Activated naive CD4-positive, alpha-beta T cell treated with anti-CD3 and anti-CD28 coated beads, Interleukin-2, amount 50 U/mL, for 16 hours (primary cell): Measurements from ENCODE around the gene PPFIA1.

Experiments
- DNase-seq: peaks from one replicate; pipeline ENCODE4 v3.0.0-alpha.2; 2020

The PPFIA1 gene

DNA sequence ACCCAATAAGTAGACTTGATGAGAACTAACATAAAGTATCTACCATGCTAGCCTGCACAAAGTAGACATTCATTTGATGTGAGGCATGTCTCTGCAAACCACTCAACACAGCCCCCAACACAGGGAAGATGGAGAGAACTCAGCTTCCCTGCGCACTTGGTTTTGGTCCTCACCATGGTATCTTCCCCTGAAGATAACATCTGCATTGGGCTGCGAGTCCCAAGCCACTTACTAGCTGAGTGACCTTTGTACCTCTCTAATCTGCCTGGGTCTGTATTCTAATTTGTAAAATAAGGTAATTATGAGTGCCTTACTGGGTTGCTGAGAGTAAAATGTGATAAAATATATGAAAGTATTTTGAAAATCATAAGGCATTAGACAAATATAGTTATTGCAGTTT lies 30.7 kb downstream of the PPFIA1 start:
- DNase-seq = no peak

DNA sequence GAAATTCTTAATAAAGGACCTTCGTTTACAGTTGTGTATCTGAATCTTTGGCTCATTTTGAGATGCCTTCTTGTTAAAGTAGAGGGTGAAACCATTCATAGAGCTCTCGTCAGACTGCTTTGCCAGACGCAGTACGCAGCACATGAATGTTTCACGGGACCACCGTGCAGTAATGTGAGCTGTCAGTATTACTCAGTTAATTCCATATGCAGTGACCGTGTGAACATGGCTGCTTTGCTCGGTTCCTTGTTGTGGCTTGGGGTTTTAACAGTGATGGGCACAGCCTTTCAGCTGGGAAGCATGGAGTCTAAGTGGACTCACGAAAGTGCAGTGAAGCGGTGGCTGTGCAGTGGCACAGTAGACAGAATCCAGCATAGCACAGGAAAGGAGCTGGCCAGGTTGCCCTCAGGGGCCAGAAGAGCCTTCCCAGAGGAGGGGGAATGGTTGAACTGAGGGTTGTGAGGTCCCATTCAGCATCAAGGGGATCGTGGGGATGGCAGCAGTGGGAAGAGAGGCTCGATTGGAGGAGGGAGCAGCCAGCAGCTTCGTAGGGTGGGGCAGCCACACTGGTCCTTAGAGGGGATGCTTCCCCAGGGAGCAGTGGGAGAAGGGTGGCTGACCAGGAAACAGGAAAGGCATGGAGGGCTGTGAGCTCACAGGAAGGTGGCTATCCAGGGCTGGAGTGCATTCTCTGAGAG lies 31.4 kb downstream of the PPFIA1 start:
- DNase-seq = no peak

DNA sequence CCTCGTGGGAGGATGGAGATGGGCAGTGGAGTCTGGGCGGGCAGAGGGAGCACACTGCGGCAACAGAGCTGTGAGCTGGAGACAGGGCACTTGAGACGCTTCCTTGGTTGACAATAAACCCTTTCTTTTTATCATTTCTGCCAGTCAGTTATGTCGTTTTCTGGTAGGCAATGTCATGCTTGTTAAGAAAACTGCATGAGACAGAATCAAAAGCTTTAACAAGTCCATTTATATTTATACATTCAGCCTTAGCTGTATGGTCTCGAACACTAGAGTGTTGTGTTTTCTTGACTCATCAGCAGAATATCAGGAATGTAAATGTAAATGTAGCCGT lies 31.9 kb downstream of the PPFIA1 start:
- no peak for DNase-seq

DNA sequence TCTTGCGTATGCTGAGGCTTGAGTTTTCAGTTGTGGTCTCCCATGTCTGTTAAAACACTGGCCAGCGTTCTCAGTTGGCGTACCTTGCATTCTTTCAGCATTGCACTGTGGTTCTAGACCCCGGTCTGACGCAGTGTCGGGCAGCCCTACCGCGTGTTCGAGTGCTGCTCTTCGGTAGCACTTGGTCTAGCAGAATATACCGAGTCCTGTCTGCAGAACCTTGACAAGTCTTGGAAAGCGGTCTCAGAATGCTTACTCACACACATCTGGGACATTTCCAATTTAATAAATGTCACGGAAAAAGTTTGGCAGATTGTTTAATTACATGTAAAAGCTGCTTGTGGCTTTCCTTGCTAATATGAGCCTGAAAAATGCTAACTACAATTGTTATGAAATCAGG lies 32.6 kb downstream of the PPFIA1 start:
- DNase-seq = no peak

DNA sequence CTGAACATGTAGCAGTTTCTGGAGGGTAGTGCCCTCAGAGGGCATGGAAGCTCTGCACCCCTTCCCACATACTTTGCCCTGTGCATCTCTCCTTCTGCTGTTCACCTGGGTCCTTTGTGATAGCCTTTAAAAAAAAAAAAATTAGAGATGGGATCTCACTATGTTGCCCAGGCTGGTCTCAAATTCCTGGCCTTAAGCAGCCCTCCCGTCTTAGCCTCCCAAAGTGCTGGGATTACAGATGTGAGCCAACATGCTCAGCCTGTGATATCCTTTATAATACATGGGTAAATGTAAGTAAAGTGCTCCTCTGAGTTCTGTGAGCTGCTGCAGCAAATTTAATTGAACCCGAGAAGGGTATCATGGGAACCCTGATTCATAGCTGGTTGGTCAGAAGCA lies 33.7 kb downstream of the PPFIA1 start:
- no peak for DNase-seq

DNA sequence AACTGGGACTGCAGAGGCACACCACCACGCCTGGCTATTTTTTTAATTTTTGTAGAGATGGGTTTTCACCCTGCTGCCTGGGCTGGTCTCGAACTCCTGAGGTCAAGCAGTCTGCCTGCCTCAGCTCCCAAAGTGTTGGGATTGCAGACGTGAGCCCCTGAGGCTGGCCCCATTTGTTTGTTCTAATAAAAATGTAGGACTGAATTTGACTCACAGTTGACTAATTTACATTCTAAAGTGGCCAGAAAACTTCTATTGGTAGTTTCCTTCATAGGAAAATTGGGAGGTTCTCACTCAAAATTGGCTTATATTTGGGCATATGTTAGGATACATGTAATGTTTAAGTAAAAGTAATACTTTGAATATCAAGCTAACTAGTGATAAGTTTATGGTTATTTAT lies 35.0 kb downstream of the PPFIA1 start:
- no peak for DNase-seq

DNA sequence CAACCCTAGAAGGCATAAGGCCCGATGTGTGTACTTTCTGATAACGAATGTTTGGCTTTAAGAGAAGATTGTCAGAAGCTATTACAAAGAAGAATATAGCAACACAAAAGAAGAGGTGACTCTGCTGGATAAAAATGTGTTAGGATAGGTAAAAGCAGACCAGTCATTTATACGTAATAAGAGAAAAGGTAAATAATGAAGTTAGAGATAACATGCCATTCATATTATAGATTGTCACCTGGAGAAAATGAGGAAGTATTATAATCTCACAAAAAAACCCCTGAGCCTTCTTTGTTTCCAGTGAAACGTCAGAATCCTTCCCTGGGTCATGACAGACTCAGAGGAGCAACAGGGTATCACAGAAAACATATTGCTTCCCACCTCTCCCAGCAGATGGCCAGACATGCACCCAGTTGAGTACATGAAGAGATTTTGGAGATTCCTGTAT lies 36.1 kb downstream of the PPFIA1 start:
- no peak for DNase-seq

DNA sequence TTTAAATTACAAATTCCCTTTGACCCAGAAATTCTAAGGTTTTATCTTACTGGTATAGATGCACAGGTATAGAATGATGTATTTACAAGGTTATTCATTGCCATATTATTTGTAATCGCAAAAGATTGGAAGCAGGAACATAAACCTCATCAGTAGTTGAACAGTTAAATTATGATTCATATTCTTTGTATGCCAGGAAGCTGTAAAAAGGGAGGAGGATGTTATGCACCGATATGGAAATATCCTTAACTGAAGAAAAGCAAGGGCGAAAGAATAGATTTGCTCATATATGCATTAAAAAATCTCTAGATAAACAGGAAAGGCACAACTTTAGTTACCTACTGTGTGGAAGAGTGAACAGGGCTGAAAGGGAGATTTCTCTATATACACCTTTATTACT lies 36.7 kb downstream of the PPFIA1 start:
- no peak for DNase-seq

DNA sequence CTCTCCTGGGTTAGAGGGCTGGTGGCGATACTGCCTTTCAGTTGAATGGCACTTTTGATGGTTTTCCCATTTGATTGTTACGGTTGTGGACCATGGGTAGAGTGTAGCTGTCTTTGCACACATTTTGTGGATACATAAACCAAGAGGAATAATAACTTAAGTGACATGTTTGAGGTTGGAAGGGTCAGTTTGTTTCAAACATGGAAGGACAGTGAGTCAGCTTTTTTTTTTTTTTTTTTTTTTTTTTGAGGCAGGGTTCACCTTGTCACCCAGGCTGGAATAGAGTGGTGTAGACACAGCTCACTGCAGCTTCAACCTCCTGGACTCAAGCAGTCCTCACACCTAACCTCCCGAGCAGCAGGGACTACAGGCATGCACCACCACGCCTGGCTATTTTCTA lies 41.1 kb downstream of the PPFIA1 start:
- no peak for DNase-seq

DNA sequence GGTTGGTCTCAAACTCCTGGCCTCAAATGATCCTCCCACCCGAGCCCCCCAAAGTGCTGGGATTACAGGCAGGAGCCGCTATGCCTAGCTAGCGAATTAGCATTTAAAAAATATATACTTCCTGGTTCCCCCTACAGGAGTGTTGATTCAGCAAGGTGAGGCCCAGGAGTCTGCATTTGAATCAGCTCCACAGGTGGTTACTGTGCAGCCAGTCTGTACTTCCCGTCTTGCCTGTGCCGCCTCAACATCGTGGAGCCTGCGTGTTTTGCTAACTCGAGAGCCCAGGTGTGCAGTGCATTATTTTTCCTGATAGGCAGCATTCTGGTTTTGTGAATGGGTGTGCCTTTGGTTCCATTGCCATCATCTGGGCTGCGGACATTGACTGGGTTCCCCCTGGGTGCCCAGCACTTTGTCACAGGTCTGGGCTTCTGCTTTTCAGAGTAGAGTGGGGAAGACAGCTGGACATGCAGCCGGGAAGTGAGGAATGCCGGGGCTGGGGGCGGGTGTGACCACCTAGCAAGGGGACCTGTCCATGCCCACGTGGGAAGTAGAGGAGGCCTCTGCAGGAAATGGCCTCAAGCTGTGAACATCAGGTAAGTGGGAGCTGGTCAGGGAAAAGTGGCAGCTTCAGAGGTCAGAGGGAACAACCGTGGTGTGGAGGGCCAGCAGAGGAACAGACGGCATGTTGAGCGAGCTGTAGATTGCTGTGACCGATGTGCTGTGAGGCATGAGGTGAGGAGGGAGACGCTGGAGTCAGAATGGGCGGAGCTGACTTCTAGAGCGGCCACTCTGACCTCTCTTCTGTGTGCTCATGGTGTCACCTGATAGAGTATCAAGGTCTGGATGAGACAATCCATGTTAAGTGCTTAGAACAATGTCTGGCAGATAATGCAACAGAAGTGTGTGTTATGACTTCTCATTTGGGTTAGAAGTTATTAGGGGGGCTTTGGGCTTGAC lies 42.2 kb downstream of the PPFIA1 start:
- no peak for DNase-seq

DNA sequence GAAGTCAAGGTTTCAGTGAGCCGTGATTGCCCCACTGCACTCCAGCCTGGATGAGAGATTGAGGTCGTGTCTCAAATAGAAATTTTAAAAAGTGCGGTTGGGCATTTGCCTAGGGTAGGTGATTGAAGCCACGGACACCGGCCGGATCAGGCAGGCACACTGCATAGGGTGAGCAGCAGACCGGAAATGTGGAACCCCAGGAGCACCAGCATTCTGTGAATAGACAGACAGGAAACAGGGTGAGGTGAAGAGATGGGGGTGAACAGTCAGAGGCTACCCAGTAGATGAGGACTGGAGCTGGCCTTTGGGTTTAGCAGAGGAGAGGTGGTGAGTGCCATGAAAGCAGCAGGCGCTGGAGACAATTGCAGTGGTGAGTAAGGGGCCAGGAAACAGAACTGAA lies 43.5 kb downstream of the PPFIA1 start:
- DNase-seq = no peak

DNA sequence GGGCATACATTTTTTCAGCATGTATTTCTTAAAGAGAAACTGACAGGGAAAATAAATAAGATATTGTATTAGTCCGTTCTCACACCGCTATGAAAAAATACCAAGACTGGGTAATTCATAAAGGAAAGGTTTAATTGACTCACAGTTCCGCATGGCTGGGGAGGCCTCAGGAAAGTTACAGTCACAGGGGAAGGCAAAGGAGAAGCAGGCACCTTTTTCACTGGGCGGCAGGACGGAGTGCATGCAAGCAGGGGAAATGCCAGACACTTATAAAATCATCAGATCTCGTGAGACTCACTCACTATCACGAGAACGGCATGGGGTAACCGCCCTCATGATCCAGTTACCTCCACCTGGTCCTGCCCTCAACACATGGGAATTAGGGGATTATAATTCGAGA lies 44.2 kb downstream of the PPFIA1 start:
- no peak for DNase-seq

DNA sequence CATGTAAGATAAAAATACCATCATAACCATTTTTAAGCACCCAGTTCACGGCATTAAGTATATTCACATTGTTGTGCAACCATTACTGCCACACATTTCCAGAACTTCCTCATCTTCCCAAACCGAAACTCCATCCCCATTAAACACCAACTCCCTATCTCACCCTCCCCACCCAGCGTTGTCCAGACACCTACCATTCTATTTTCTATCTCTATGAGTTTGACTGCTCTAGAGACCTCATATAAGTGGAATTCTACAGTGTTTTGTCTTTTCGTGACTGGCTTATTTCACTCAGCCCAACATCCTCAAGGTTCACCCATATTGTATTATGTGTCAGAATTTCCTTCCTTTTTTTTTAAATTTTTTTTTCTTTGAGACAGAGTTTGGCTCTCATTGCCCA lies 45.2 kb downstream of the PPFIA1 start:
- no peak for DNase-seq

DNA sequence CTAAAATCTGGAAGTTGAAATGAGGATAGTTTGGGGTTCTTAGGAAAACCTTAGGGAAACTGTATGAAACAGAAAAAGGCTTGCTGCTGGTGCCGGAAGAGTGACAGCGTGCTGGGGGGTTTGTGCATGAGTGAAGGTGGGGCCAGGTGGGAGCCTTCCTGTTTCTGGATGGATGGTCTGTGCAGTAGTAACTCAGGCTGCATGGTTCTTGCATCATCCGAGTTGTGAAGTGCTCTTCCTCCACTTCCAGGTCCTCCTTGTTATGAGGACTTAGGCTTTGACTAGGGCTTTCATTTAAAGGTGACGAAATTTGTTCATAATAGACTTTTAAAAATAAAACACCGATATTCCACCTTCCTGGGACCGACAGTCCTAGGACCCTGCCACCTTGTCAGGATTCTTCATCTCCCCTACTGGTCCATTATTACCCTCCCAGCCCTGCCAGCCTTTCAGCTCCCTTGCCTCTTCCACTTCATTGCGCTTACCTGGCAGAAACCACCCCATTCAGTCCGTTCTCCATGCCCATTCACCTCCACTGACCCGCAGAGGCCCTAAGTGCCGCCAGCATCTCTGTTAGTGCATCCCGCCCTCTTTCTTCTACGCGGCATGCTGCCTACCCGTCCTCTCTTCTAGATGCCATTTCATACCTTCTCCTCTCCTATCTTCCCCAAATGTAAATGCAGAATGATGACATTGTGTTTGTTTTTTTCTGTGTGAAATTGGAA lies 47.3 kb downstream of the PPFIA1 start:
- DNase-seq = no peak

DNA sequence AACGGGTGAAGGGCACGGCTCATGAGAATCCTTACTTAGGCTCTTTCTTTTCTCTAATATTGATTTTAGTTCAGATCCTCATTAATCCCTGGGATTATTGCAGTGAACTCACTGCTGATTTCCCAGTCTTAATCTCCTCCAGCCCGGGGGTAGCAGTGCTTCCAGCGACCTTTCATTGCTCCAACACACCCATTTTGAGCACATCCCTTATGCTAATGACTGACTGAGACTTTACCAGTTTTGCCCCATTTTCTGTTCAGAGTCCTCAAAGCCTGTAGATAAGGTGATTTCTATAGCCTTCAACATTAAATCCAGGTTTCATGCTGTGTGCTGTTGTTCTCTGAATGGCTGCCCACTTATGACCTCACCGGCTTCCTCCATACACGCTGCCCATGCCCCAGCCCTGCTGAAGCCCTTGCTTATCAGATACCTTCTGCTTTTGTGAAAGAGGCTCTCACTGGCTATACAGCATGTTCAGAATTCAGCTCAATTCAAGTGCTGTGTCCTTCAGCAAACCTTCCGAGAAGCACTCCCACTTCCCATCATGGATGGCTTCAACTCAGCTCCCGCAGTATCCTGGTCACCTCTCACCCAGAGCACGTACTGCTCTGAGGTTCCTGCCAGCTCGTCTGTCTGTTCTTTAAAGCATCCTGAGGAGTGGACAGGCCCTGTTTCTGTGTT lies 49.0 kb downstream of the PPFIA1 start:
- DNase-seq = no peak

DNA sequence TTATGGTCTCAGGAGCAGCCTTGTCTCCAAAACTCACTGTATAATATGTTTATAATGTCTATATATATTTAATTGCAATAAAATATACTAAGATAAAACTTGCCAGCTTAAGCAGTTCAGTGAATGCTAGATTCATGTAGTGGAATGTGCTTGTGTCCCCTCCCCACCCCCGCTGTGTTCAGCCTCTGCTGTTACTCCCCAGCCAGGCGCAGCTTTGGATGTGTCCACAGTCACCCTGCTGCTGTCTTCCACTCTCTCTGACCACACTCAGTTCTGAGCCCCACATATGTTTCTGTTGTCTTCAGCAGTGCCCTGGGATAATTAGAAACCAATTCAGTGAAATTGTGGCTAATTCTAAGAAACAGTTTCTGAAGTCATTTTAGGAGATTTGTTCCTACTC lies 52.2 kb downstream of the PPFIA1 start:
- no peak for DNase-seq

DNA sequence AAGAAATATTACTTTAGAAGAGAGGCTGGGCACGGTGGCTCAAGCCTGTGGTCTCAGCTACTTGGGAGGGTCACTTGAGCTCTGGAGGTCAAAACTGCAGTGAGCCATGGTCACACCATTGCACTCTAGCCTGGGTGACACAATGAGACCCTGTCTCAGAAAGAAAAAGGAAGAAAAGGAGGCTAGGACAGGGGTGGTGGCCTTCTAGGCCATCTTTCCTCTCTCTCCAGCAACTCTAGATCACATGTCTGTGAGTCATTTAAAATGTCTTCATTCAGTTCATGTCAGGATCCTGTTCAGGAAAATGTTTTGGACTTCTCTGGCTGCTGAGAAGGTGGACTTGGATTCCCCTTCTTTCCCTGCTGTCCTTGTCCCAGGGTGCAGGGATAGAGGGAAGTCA lies 53.3 kb downstream of the PPFIA1 start:
- no peak for DNase-seq

DNA sequence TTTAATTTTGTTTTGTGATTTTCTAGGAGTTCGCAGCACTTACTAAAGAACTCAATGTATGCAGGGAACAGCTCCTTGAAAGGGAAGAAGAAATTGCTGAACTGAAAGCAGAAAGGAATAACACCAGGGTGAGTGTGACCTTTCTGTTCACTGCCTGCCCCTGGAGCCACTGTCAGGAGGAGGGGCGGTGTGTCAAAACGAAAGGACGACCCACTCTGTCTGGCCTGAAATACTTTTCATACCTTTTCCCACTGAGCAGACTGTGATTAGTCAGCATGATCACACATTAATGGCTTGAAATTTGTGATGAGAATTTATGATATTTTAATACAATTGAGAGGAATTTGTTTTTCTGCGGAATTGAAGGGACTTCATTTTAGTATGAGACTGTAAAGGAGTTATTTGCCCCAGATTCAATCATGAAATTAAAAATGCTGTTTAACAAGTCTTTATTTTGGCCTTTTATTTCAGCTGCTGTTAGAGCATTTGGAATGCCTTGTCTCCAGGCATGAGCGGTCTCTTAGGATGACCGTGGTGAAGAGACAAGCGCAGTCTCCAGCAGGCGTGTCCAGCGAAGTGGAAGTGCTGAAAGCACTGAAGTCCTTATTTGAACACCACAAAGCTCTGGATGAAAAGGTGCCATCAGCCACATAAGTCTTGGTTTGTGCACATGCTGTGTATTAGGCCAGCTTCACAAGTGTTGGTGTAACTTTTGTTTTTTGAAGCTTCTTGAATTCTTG lies 54.1 kb downstream of the PPFIA1 start:
- no peak for DNase-seq

DNA sequence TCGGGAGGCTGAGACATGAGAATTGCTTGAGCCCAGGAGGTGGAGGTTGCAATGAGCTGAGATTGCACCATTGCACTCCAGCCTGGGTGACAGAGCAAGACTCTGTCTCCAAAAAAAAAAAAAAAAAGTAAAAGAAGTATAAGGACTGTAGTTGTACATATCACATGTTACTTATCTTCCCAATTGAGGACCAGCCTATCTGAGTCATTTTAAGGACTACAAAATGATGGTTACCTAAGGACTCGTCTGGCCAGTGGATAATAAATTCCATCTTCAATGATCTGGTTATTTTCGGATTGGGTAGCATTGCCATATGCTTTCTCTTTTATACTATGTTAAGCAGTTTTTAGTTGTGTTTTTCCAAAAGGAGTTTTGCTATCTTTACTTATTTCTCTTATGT lies 55.3 kb downstream of the PPFIA1 start:
- no peak for DNase-seq

DNA sequence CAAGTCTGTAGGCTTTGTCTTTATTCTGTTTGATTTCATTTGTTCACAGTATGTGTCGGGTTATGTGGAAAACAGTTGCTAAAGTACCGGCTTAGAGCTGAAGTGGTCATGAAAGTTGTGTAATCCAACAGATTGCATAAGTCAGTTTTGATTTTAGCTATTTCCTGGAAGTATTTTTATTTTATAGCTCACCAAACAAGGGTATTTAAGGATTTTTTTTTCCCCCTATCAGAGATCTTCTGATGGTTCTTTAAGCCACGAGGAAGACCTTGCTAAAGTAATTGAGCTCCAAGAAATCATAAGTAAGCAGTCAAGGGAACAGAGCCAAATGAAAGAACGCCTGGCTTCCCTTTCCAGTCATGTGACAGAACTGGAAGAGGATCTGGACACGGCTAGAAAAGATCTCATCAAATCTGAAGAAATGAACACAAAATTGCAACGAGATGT lies 55.9 kb downstream of the PPFIA1 start:
- no peak for DNase-seq

DNA sequence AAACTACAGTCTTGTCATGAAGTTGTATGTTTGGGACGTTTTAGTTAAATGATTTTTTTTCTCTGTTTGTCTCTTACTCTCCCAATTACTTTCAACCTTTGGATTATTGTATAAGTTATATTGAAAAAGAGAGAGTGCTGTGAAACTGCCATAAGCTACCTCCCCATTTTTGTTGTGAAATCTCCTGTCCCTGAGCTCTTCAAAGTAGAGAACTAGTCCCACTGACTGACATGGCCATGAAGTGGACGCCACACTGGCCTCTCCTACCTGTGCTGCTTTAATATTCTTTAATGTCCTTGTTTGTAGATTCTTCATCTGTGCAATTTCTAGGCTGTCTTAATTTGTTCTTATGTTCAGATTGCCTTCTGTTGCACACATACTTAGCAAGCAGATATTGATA lies 56.3 kb downstream of the PPFIA1 start:
- no peak for DNase-seq

DNA sequence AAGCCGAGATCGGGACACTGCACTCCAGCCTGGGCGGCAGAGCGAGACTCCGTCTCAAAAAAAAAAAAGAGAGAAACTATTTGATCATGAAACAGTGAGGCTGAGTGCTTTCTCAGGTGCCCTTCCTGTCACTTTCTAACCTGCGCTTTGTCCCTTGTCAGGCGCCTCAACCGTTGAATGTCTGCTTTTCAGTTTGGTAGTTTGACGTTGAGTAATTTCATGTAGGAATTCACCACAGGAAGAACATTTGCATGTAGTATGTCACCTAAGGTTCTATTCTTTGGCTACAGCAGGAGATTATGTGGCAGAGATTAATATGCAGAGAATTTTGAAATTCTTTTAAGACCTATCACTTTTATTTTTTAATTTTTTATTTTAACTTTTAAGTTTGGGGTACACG lies 57.2 kb downstream of the PPFIA1 start:
- no peak for DNase-seq
